Activated B cell treated with CpG ODN at 0.5 μM for 24 hours (primary cell): ENCODE data around the gene KIAA1328. TPM values are rescaled to one million over a fixed set of nuclear protein-coding genes. Genes with fewer than 3 reads are reported as not detected.

Experiments used
- ATAC-seq: fragments of 200-7000 bp; cut with Tn5 transposase; one replicate; pipeline ENCODE4 v1.10.0; 2021; ENCODE audit warnings: low read depth, mild to moderate bottlenecking, moderate library complexity
- CTCF ChIA-PET: fragments of 350-600 bp; sonication (Branson Sonifier 250); formaldehyde crosslinking; loops from one replicate; lab custom pipeline; 2021; ENCODE audit warnings: antibody characterized with exemption; lab: Charles Lee
- POLR2A ChIA-PET: fragments of 350-600 bp; sonication (Branson Sonifier 250); formaldehyde crosslinking; loops from one replicate; lab custom pipeline; 2021; ENCODE audit warnings: antibody characterized with exemption; lab: Charles Lee
- DNase-seq: peaks from one replicate; pipeline ENCODE4 v3.0.0; 2022
- H3K27ac Mint-ChIP-seq: one replicate; pipeline ENCODE4 v1.8.0; 2020; ENCODE audit warnings: mixed read lengths
- H3K27me3 Mint-ChIP-seq: one replicate; pipeline ENCODE4 v1.8.0; 2021; ENCODE audit warnings: mixed read lengths
- H3K36me3 Mint-ChIP-seq: one replicate; pipeline ENCODE4 v1.8.0; 2021; ENCODE audit warnings: low read depth, mixed read lengths
- H3K4me1 Mint-ChIP-seq: one replicate; pipeline ENCODE4 v1.8.0; 2021; ENCODE audit warnings: mixed read lengths
- H3K4me3 Mint-ChIP-seq: one replicate; pipeline ENCODE4 v1.8.0; 2020; ENCODE audit warnings: mild to moderate bottlenecking, mixed read lengths
- H3K9me3 Mint-ChIP-seq: one replicate; pipeline ENCODE4 v1.8.0; 2020; ENCODE audit warnings: mixed read lengths
- CTCF ChIP-seq: fragments of 200-600 bp; IDR thresholded peaks from one replicate; pipeline ENCODE4 v1.8.0; 2022; ENCODE audit warnings: antibody characterized with exemption, mild to moderate bottlenecking
- intact Hi-C: fragments of 100-400 bp; cut with micrococcal nuclease; formaldehyde crosslinking; loops from one replicate; pipeline ENCODE4 v1.15.1; 2024
- total RNA-seq: library from RNA; stranded (reverse); gene quantifications from 2 replicates; pipeline ENCODE4 v1.2.3, GENCODE V29; 2022

KIAA1328 gene
- total RNA-seq, 1 donor from 2014 or later = 12.9 TPM

GRCh38 chr18:36821681-36822080, 7.2 kb upstream of the KIAA1328 start:
- no peak overlapping the region for H3K27ac Mint-ChIP-seq
- ChIA-PET CTCF (no interaction called here), POLR2A (no interaction called here)
- no peak for ATAC-seq
- no peak overlapping the region for H3K4me3 Mint-ChIP-seq
- H3K9me3 Mint-ChIP-seq = no peaks in the 10 kb centered on the region
- H3K36me3 Mint-ChIP-seq = peaks cover 28% of the 10 kb centered on the region
- DNase-seq = no peak
- no peaks in the 10 kb centered on the region for H3K4me1 Mint-ChIP-seq
- intact Hi-C loops = loop anchor here (10.0 kb wide), 1 partner anchor 1847 kb away; no protein-coding TSS in a partner anchor
- no peak for TF ChIP-seq CTCF
- no peaks in the 10 kb centered on the region for H3K27me3 Mint-ChIP-seq

GRCh38 chr18:36825526-36825925, 3.4 kb upstream of the KIAA1328 start:
- Mint-ChIP-seq H3K9me3 (no peaks in the 10 kb centered on the region), H3K4me3 (no peak overlapping the region), H3K27ac (no peak overlapping the region), H3K4me1 (peaks cover 28% of the 10 kb centered on the region), H3K27me3 (no peaks in the 10 kb centered on the region), H3K36me3 (peaks cover 8% of the 10 kb centered on the region)
- CTCF ChIA-PET = interaction anchor here (1.0 kb wide), 1 partner anchor 730 kb away, joined by 3 read pairs; no protein-coding TSS in a partner anchor
- DNase-seq (no peak), ATAC-seq (no peak)
- TF ChIP-seq CTCF = no peak
- POLR2A ChIA-PET = no interaction called here
- intact Hi-C loops = loop anchor here (5.0 to 10.0 kb wide), 2 partner anchors 758 to 1851 kb away; partner anchors contain the start of gene RPRD1A

GRCh38 chr18:36826556-36826955, 2.4 kb upstream of the KIAA1328 start:
- POLR2A ChIA-PET = no interaction called here
- intact Hi-C loops = loop anchor here (5.0 to 10.0 kb wide), 2 partner anchors 759 to 1852 kb away; partner anchors contain the start of gene RPRD1A
- H3K27me3 Mint-ChIP-seq = no peaks in the 10 kb centered on the region
- DNase-seq (no peak), ATAC-seq (no peak)
- no peak overlapping the region for H3K27ac Mint-ChIP-seq
- CTCF ChIA-PET = interaction anchor here (1.0 kb wide), 1 partner anchor 731 kb away, joined by 3 read pairs; no protein-coding TSS in a partner anchor
- H3K9me3 Mint-ChIP-seq = no peaks in the 10 kb centered on the region
- no peak for TF ChIP-seq CTCF
- no peak overlapping the region for H3K4me3 Mint-ChIP-seq
- peaks cover 6% of the 10 kb centered on the region for H3K36me3 Mint-ChIP-seq
- H3K4me1 Mint-ChIP-seq = peaks cover 31% of the 10 kb centered on the region

- no peaks in the 10 kb centered on the region for H3K27me3 Mint-ChIP-seq
- ATAC-seq (no peak), DNase-seq (no peak)
- peak overlapping the region; percentile 84 for H3K27ac Mint-ChIP-seq
- TF ChIP-seq CTCF = no peak
- H3K9me3 Mint-ChIP-seq = no peaks in the 10 kb centered on the region
- peaks cover 4% of the 10 kb centered on the region for H3K36me3 Mint-ChIP-seq
- intact Hi-C loops = loop anchor here (2.0 to 10.0 kb wide), 3 partner anchors 761 to 1853 kb away; partner anchors contain the start of genes RPRD1A and ZNF24
- peaks cover 31% of the 10 kb centered on the region for H3K4me1 Mint-ChIP-seq
- peak overlapping the region; percentile 94 for H3K4me3 Mint-ChIP-seq
- POLR2A ChIA-PET = interaction anchor here (1.0 kb wide), 1 partner anchor 761 kb away, joined by 3 read pairs; the partner anchor contains the start of gene RPRD1A
- CTCF ChIA-PET = interaction anchor here (1.5 kb wide), 1 partner anchor 9 kb away, joined by 6 read pairs; no protein-coding TSS in a partner anchor
These were observed 734 bp upstream of the KIAA1328 start for GRCh38 chr18:36828157-36828629.

- no peak for TF ChIP-seq CTCF
- no peak for ATAC-seq
- no peak for DNase-seq
- H3K9me3 Mint-ChIP-seq = no peaks in the 10 kb centered on the region
- intact Hi-C loops = loop anchor here (1.0 to 10.0 kb wide), 6 partner anchors 645 to 1855 kb away; partner anchors contain the start of genes ELP2, MOCOS, RMP24 and RPRD1A
- CTCF ChIA-PET = interaction anchor here (1.4 to 1.8 kb wide), 3 partner anchors 10 to 21 kb away, joined by 3 to 6 read pairs (median 6); no protein-coding TSS in a partner anchor
- POLR2A ChIA-PET = interaction anchor here (0.6 to 1.0 kb wide), 3 partner anchors 22 to 857 kb away, joined by 3 to 6 read pairs (median 4); partner anchors contain the start of genes RMP24 and RPRD1A
- peak overlapping the region; percentile 74 for H3K27ac Mint-ChIP-seq
- no peaks in the 10 kb centered on the region for H3K27me3 Mint-ChIP-seq
- peaks cover 4% of the 10 kb centered on the region for H3K36me3 Mint-ChIP-seq
- peak overlapping the region; percentile 94 for H3K4me3 Mint-ChIP-seq
- peaks cover 31% of the 10 kb centered on the region for H3K4me1 Mint-ChIP-seq
These were observed 633 bp downstream of the KIAA1328 start for GRCh38 chr18:36829362-36830157.
